ENCODE data around the gene LRRN2.

DNA sequence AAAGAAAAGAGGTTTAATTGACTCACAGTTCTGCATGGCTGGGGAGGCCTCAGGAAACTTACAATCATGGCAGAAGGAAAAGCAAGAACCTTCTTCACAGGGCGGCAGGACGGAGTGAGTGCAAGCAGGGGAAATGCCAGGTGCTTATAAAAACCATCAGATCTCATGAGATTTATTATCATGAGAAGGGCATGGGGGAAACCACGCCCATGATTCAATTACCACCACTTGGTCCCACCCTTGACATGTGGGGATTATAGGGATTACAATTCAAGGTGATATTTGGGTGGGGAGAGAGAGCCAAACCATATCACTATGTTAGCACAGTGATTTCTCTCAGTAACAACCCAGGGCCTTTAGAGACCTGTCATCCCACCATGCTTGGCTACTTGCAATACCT, 39.9 kb downstream of the LRRN2 start:
- TF ChIP-seq, protein P1, sequence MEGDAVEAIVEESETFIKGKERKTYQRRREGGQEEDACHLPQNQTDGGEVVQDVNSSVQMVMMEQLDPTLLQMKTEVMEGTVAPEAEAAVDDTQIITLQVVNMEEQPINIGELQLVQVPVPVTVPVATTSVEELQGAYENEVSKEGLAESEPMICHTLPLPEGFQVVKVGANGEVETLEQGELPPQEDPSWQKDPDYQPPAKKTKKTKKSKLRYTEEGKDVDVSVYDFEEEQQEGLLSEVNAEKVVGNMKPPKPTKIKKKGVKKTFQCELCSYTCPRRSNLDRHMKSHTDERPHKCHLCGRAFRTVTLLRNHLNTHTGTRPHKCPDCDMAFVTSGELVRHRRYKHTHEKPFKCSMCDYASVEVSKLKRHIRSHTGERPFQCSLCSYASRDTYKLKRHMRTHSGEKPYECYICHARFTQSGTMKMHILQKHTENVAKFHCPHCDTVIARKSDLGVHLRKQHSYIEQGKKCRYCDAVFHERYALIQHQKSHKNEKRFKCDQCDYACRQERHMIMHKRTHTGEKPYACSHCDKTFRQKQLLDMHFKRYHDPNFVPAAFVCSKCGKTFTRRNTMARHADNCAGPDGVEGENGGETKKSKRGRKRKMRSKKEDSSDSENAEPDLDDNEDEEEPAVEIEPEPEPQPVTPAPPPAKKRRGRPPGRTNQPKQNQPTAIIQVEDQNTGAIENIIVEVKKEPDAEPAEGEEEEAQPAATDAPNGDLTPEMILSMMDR (IDR thresholded peaks at IDR 0.05; ENCODE audit: poor library complexity) = no peak
- no peak for TF ChIP-seq EZH2 (IDR thresholded peaks at IDR 0.05; ENCODE audit: borderline replicate concordance)
- TF ChIP-seq EZH2phosphoT487 (IDR thresholded peaks at IDR 0.05; ENCODE audit: low read depth, severe bottlenecking, unreplicated experiment) = no peak
